GM21447 (cell line): ENCODE data around the gene TNF.

Experiments
- ATAC-seq: cut with Tn5 transposase; IDR thresholded peaks from one replicate; pipeline ENCODE4 v1.9.1; 2021; ENCODE audit not compliant: unreplicated experiment

TNF gene

GRCh38 chr6:31575335-31575901 is at the start of gene TNF:
Gene TNF, plus strand, starts transcription at chr6:31575565. Its CDS starts 177 bp downstream, at chr6:31575742.
- no peak for ATAC-seq

GRCh38 chr6:31525932-31526591 is 49.3 kb upstream of the TNF start:
- ATAC-seq = no peak

- ATAC-seq = no peak
Measured at GRCh38 chr6:31528307-31528777, 47.0 kb upstream of the TNF start.

- ATAC-seq = no peak
Measured at GRCh38 chr6:31528821-31529328, 46.5 kb upstream of the TNF start, which contains the start of gene MCCD1. Gene MCCD1, plus strand, starts transcription at chr6:31528962. Its CDS starts 53 bp downstream, at chr6:31529015.

- ATAC-seq = no peak
Measured at GRCh38 chr6:31529329-31530150, 45.8 kb upstream of the TNF start.

GRCh38 chr6:31530659-31531058 is 44.7 kb upstream of the TNF start:
- no peak for ATAC-seq

GRCh38 chr6:31531162-31531561 is 44.2 kb upstream of the TNF start:
- no peak for ATAC-seq

GRCh38 chr6:31531771-31532643 is 43.4 kb upstream of the TNF start:
- ATAC-seq = no peak

- ATAC-seq = no peak
Measured at GRCh38 chr6:31532644-31533454, 42.5 kb upstream of the TNF start.

- ATAC-seq = no peak
Measured at GRCh38 chr6:31533455-31533841, 41.9 kb upstream of the TNF start.

- ATAC-seq = no peak
Measured at GRCh38 chr6:31534011-31534410, 41.4 kb upstream of the TNF start.

- no peak for ATAC-seq
Measured at GRCh38 chr6:31534521-31535040, 40.8 kb upstream of the TNF start.

- no peak for ATAC-seq
Measured at GRCh38 chr6:31535538-31536324, 39.6 kb upstream of the TNF start.

- ATAC-seq = no peak
Measured at GRCh38 chr6:31538805-31539400, 36.5 kb upstream of the TNF start.

GRCh38 chr6:31540640-31541039 is 34.7 kb upstream of the TNF start:
- no peak for ATAC-seq

- ATAC-seq = no peak
Measured at GRCh38 chr6:31541059-31541657, 34.2 kb upstream of the TNF start.

- peak; percentile 67 for ATAC-seq
Measured at GRCh38 chr6:31541658-31542521, 33.5 kb upstream of the TNF start, which contains the start of gene DDX39B. Gene DDX39B, minus strand, starts transcription at chr6:31542003. Its CDS starts 1,471 bp downstream, at chr6:31540532.
